Measurements from ENCODE around the gene ECM1. TPM values are rescaled to one million over a fixed set of nuclear protein-coding genes. Genes with fewer than 3 reads are reported as not detected.

Gene ECM1
- total RNA-seq, 1 experiment from 2014 or later, result 129 TPM

DNA sequence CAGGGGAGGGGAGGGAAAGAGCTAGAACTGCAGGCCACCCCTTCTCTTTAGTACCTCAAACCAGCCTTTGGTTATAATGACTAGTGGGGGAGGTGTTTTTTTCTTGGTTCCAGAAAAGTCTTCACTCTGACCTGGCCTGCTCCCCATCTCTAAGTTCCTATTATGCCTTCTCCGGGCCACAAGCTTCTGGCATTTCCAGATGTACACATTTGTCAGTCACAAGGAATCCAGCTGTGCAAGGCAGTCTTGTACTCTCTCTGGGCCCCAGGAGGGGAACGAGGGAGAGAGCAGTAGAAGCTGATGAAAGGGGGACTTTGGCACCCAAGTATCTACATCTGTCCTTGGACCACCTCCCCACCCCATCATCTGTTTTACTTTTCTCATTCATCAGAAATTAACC lies 4.9 kb downstream of the ECM1 start:
- DNase-seq (ENCODE audit: low read depth), result no peak

DNA sequence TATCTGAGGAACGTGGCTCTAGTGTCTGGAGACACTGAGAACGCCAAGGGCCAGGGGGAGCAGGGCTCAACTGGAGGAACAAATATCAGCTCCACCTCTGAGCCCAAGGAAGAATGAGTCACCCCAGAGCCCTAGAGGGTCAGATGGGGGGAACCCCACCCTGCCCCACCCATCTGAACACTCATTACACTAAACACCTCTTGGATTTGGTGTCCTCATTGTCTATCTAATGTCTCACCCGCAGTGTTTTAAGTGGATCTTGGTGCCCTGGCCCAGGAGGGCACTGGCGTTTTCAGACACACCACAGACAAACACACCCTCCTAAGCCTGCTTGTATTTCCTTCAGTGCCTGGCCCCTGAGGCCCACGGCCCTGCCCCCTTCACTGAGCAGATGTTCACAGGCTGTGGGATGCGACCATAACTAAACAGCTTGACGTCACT lies 5.5 kb downstream of the ECM1 start:
- peak; percentile 31 for DNase-seq (ENCODE audit: low read depth)

GRCh38 chr1:150514260-150514659 lies 6.4 kb downstream of the ECM1 start:
- no peak for DNase-seq (ENCODE audit: low read depth)

- DNase-seq (ENCODE audit: low read depth), result no peak
Measured at GRCh38 chr1:150514913-150515327, 7.0 kb downstream of the ECM1 start.

DNA sequence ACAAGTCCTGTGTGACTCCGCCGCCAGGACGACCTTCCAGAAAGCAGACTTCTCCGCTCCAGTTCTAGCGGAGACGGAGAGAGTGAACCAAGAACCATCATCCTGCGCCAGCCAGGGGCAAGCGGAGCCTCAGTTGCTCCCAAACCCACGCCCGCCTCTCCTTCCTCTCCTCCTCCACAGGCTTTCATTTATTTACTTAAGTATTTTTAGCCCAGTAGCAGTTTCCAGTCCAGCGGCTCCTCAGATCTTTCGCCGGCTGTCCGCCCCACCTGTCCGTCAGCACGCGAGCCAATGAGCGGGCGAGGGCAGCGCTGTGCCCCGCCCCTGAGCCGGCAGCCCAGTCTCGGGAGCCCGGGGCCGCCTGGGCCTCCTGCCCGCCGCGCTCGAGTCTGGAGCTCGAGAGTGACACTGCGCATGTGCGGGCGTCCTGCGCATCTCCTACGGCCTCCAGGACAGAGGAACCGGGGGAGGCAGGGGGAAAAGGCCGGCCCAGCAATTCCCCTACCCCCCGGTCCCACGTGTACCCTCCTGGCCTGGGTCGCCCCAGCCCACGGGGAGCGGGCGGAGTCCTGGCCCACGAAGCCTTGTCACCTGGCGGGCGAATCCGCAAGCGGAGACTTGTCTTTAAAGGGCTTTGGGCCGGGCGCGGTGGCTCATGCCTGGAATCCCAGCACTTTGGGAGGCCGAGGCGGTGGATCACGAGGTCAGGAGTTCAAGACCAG lies 7.6 kb downstream of the ECM1 start, which contains the start of gene FALEC:
Gene FALEC (plus strand): TSS at position 425 of the 722 bp plus-strand sequence.
- peak; percentile 95 for DNase-seq (ENCODE audit: low read depth)

DNA sequence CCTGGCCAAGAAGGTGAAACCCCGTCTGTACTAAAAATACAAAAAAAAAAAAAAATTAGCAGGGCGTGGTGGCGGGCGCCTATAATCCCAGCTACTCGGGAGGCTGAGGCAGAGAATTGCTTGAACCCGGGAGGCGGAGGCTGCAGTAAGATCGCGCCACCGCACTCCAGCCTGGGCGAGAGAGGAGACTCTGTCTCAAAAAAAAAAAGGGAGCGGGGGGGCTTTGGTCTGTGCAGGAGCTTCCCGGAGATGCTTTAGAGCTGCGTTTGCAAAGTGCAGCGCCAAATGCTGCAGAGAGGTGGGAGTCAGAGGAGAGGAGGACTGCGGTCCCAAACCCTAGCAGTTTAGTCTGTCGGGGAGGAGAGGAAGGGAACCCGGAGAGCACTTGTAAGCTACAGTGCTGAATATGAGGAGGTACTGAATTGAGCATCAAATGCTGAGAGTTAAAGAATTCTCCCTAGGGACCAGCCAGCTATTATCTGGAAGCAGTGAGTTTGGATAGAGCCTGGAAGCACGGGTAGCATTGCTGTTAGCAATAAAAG lies 8.2 kb downstream of the ECM1 start:
- DNase-seq (ENCODE audit: low read depth), result no peak

- no peak for DNase-seq (ENCODE audit: low read depth)
Measured at GRCh38 chr1:150516616-150517015, 8.7 kb downstream of the ECM1 start.

DNA sequence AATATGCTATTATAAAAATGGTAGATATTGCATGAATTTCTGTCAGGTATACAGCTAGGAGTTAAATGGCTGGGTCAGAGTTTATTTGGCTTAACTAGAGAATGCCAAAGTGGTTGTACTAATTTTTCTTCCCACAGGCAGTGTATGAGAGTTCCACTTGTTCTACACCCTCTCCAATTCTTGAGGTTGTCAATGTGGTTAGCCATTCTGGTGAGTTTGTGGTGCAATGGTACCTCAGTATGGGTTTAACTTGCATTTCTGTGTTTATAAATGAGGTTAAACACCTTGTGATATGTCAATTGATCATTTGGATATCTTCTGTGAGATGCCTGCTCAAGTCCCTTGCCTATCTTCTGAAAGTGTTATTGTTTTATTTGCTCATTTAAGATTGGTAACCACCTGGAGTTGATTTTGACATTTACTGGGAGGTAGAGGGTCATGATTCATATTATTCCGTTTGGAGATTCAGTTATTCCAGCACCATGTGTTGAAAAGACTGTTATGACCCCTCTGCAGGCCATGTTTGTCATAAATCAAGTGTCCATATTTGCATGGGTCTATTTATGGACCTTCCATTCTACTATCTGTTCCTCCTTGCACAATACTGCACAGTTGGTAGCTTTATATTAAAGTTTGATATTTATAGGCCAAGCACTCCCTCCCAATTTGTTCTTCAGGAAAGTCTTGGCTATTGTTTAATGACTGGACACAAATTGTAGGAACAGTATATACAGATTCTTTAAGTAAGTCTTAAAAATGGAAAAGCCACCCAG lies 13.5 kb downstream of the ECM1 start:
- no peak for DNase-seq (ENCODE audit: low read depth)

- no peak for DNase-seq (ENCODE audit: low read depth)
Measured at GRCh38 chr1:150525348-150525747, 17.4 kb downstream of the ECM1 start.

GRCh38 chr1:150528196-150528595 lies 20.3 kb downstream of the ECM1 start:
- peak; percentile 50 for DNase-seq (ENCODE audit: low read depth)

DNA sequence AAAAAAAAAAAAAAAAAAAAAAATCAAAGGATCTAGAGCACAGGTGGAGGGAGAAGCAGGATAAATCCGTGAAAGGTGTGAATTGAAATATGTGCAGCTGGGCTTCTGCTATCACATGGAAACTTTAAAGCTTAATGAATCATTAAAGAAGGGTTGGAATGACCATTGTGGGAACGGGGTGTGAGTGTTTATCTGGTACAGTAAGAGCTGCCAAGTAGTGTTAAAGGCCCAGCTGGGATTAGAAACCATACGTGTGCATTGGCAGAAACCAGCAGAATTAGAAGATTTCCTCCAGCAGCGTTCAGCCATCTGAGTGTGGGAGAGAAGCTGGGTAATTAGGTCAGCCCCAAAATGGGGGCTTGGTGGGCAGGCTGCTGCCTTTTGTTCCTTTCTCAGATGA lies 21.1 kb downstream of the ECM1 start:
- peak; percentile 60 for DNase-seq (ENCODE audit: low read depth)

GRCh38 chr1:150530491-150531159 lies 22.7 kb downstream of the ECM1 start:
- DNase-seq (ENCODE audit: low read depth), result no peak

- no peak for DNase-seq (ENCODE audit: low read depth)
Measured at GRCh38 chr1:150532860-150533259, 25.0 kb downstream of the ECM1 start.

- DNase-seq (ENCODE audit: low read depth), result no peak
Measured at GRCh38 chr1:150534002-150534401, 26.1 kb downstream of the ECM1 start.

DNA sequence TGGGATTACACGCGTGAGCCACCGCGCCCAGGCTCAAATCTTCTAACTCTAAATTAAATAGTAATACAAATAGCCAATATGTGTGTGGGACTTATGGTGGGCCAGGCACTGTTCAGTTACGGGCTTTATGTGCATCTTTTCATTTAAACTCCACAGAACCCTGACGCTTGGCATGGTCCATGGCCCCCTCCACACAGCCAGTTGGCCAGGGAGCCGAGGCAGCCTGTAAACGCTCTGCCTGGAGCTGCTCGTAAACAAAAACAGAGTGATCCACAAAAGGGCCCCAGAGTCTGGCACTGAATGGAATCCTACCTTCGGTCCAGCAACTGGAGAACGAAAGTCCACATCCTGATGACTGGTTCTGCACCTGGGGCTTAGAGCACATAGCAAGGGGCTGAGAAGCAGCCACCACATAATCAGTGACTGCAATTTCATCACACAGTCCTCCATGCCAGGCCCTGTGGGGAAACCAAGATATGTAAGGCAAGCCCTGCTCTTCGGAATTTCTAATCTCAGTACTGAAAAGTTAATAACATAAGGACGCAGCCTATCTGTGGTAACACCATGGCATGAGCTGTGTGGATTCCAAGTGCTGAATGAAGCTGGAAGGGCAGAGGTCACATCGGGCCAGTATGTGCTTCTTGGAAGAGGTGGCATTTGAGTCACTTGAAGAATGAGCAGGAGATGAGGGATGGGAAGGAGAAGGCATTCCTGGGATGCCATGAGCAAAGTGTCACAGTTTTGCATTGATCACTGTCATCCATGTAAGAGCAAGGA lies 27.8 kb downstream of the ECM1 start:
- peak; percentile 47 for DNase-seq (ENCODE audit: low read depth)

DNA sequence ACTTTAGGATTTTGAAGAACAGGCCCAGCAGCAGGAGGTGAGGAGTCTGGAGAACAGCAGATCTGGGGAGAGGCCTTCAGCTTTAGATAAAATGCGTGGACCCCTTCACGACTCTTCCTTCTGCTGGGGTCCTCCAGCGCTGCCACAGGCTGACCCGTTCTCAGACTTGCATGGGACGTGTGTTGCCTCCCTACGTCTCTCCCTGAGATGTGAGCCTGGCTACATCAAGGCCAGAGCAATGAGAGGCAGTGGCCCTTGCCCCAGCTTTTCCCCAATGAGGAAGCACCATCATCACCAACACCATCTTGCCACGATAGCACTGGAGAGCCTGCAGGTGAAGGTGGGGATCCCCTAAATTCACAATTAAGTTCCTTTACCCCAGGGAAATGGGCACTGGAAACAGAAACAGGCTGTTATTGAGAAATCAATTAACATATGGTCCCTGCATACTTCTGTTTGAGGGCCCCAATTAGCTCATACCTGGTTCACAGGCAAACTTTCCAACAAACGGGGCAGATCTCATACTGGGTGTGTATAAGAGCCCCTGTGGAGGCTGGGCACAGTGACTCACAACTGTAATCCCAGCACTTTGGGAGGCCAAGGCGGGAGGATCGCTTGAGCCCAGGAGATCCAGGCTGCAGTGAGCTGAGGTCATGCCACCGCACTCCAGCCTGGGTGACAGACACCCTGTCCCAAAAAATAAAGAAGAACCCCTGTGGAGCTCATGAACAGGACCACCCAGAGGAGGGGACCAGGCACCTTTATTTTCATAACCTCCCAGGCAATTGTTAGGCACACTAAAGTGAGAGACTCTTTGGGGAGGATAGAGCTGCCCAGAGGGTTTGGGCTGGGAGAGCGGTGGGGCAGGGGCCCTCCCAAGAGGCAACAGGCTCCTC lies 29.2 kb downstream of the ECM1 start:
- no peak for DNase-seq (ENCODE audit: low read depth)

DNA sequence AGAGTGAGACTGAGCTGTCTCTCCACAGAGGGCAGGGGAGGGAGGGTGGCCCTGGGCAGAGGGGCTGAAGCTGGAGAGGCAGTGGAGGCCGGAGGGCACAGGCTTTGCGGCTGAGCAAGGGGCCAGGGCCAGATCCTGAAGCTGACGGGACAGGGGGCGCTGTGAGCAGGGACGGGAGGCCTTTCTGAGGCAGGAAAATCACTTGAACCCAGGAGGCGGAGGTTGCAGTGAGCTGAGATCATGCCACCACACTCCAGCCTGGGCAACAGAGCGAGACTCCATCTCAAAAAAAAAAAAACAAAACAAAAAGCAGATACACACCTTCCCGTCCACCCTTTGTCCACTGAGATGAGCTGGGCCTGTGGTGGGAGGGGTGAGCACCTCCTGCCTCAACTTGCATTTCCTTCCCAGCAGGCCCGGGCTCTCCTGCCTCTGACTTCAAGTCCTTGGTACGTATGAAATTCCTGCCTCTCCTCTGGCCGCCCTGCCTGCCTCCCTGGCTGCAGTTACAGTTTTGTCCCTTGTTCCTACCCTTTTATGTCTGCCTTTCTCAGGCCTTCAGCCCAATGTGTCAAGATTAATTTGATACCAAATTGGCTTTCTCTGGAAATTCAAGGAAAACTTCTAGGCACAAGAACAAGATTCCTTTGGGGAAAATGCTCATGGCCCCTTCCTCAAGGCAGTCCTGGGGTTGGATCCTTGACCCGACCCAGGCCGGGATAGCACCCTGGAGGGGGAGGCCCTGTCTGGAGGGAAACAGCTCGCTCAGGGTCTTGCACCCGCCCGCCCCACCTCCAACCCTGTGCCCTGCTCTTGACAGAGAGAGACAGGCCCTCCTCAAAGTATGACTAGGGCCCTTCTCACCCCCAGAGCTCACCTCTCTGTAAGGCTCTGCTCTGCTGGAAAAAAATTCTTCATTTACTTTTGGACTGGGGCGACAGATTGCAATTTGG lies 30.1 kb downstream of the ECM1 start:
- DNase-seq (ENCODE audit: low read depth), result peak; percentile 35

GRCh38 chr1:150543500-150544143 lies 35.7 kb downstream of the ECM1 start:
- DNase-seq (ENCODE audit: low read depth), result peak; percentile 67
